Cerebellar nuclear complex (tissue), 1 donor: ENCODE data around the gene STK11.

Experiments
- DNase-seq, 2 experiments: peaks; one replicate each; lab custom pipeline; 2025; lab: John Stamatoyannopoulos, UW

Gene STK11

DNA sequence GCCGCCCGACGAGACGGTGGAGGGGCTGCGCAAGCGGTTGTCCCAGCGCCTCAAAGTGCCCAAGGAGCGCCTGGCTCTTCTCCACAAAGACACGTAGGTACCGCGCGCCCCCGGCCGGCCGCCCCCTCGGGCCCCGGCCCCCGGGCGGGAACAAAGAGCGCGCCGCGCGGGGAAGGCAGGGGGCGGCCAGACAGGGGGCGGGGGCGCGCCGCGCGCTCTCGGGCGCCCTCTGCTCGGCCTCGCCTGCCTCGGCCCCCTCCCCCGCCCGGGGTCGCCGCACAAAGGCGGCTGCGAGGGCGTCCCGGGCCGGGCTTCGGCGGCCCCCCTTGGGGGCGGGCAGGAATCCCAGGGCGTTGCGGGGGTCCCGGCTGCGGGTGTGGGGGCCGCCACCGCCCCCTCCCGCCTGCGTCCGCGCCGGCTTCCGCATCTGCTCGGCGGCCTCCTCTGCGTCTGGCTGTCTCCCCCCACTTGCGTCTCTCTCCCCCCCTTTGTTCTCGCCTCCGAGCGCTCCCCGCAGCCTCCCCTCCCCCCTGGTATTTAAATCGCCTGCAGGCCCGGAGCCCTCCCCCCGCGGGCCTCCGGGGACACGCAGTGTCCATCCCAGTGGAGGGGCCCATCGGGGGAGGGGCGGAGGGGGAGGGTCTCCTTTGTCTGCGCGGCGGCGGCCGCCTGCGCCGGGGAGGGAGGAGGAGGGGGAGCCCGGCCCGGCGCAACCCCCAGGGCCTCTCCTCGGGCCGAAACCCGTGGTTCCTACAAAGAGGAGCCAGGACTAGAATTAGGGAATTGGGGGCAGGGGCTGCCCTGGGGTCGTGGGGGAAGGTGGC is 45.1 kb downstream of the STK11 start:
- no peak for DNase-seq

DNA sequence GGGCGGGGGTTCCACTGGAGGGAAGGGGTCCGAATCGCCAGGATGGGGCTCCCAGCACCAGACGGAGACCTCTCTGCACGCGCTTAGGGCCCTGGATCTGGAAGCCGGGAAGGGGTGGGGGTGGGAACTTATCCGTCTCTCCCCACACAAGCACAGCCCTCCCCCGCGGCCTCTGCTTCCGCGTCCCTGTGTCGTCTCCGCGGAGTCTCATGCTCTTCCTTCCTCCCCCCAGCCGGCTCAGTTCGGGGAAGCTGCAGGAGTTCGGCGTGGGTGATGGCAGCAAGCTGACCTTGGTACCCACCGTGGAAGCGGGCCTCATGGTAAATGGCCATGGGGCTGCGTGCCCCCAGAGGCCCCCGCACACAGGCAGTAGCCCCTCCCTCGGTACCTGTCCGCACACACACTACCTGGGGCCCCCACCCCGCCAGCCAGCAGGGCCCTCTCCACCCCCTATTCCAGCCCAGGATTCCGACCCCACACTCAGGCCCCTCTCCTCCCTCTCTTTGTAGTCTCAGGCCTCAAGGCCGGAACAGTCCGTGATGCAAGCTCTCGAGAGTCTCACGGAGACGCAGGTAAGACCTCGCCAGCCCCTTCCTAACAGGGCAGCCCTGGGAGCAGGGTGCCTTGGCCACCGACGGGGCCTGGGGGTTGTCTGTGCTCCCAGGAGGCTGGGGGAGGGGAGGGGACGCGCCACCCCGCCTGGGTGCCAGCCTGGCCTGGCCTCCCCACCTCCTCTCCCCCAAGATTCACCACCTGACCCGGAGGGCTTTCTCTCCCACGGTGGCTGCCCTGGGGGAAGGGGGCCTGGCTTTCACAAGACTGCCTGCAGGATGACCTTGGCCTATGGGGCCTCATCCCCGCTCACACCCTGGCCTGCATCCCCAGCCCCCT is 46.0 kb downstream of the STK11 start:
- no peak for DNase-seq

DNA sequence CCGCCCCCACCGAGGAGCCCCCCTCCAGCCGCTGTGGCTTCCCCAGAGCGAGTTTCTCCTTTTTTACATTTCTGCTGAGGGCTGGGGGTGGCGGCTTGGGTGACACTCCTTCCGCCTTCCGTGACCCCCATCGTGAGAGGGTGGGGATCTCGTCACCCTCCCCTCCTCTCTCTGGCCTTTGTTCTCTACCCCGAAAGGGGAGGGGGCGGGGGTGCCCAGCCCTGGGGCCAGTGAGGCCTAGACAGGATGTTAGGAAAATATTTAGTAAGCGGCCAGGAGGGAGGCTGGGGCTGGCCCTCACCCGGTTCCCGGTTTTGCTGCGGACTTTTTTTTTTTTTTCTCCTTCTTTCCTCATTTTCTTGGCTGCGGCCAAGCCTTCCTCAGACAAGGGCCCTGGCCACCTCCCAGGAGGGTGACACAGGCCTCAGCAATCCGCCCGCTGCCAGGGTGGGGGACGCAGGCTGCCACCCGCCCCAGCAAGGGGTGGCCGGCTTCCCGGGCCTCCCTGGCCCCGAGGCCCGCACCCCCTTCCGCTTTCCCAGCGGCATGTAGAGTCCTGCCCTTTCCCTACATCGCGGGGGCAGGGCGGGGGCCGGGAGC is 46.7 kb downstream of the STK11 start:
- no peak for DNase-seq

DNA sequence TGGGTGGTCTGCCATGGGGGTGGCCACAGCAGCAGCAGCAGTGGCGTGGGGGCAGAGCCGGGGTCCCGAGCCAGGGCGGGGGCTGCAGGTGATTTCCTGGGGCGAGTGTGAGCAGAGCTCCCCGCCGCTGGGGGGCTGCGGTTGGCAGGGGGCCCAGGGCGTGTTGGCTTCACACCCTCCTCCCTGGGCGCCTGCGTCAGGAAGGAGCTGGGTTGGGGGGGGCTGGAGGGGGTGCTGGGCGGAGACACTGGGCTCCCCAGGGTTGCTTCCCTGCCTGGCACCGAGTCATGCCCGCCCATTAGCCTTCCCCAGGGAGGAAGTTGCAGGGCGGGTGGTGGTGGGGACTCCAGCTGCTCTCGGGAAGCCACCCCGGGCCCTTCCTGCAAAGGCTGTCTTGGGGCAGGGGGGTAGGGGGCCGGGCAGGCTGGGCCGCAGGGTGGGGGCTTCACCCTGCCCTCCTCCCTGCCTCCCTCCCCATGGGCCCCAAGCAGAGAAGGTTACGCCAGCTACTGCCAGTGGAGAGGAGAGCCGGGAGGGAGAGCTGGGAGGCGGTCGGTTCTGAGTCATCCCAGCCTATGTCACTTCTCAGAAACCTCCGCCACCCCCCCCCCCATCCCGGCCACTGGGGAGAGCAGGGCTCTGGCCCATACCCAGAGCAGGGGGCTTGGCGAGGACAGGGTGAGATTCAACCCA is 47.4 kb downstream of the STK11 start:
- no peak for DNase-seq

DNA sequence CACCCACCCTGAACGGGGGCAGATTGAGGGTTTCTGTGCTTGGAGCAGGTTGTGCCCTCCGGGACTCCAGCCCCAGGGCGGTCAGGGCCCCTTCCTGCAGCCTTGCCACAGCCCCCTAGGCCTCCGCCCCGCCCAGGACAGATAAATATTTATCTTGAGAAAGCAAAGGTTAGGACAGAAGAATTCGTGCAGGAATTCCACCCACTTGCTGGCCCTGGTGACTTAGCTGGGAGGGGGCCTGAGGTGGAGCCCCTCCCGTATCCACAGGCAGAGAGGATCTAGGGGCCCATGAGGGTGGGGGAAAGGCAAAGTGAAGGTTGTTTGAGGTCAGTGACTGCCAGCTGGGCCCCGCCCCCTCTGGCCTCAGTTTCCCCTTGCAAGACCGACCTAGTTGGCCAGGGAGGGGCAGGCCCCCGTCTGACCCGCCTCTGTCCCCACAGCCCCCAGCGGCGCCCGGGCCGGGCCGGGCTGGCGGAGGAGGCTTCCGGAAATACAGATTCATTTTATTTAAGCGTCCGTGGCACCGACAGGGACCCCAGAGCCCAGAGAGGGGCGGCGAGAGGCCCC is 48.0 kb downstream of the STK11 start:
- no peak for DNase-seq

DNA sequence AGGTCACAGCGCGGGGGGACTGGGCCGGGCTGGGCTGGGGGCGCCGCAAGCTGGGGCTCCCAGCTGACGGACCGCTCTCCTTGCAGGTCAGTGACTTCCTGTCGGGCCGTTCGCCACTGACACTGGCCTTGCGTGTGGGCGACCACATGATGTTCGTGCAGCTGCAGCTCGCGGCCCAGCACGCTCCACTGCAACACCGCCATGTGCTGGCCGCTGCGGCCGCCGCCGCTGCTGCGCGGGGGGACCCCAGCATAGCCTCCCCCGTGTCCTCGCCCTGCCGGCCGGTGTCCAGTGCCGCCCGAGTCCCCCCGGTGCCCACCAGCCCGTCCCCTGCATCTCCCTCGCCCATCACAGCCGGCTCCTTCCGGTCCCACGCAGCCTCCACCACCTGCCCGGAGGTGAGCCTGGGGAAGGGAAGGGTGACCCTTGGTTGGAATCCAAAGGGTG is 48.5 kb downstream of the STK11 start:
- no peak for DNase-seq

DNA sequence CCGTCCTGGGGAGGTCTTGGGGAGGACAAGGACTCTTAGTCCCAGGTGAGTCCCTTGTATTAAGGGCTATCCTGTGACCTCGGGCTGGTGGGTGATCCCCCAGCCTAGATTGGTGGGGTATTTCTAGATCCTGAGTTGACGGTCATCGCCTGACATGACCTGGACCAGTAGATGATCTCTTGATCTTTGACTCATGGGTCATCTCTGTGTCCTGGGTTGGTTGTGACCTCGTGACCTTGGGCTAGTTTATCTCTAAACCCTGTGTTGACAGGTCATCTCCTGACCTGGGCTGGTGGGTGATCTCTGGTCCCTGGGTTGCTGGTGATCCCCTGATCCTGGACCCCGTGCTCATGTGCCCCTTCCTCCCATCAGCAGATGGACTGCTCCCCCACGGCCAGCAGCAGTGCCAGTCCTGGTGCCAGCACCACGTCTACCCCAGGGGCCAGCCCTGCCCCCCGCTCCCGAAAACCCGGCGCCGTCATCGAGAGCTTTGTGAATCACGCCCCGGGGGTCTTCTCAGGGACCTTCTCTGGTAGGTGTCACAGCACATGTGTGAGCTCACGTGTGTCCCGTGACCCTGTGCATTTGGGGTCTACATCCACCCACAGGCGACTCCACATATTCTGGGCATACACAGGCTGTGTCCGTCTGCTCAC is 49.1 kb downstream of the STK11 start:
- no peak for DNase-seq

DNA sequence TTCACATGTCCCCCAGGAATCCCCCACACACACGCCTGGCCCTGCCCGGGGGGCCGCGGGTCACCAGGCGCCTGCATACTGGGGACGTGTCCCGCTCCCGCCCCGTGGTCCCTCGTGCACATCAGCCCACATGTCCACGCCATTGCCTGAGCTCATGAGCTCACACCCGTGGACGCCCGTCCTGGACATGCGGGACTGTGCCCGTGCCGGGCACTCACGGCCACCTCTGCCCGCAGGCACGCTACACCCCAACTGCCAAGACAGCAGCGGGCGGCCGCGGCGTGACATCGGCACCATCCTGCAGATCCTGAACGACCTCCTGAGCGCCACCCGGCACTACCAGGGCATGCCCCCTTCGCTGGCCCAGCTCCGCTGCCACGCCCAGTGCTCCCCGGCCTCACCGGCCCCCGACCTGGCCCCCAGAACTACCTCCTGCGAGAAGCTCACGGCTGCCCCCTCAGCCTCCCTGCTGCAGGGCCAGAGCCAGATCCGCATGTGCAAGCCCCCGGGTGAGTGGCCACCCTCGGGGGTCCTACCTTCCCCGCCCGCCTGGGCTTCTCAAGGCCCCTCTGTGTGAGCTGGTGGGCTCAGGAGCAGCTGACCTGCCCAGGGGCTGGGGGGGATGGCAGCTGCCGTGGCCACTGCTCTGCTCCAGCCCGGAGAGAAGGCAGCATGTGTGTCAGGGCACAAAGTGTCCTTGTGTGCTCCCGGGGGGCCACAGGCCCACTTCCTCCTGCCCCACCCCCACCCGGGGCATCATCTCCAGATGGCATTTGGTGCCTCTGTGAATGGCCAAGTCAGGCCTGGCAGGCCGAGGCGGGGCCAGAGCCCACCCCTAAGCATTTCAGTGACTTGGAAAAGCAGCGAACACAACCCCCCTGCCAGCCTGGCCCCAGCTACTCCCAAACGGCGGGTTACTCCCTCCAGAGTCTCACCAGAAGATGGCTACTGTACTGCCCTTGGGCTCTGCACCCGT is 49.9 kb downstream of the STK11 start:
- DNase-seq, result no peak

DNA sequence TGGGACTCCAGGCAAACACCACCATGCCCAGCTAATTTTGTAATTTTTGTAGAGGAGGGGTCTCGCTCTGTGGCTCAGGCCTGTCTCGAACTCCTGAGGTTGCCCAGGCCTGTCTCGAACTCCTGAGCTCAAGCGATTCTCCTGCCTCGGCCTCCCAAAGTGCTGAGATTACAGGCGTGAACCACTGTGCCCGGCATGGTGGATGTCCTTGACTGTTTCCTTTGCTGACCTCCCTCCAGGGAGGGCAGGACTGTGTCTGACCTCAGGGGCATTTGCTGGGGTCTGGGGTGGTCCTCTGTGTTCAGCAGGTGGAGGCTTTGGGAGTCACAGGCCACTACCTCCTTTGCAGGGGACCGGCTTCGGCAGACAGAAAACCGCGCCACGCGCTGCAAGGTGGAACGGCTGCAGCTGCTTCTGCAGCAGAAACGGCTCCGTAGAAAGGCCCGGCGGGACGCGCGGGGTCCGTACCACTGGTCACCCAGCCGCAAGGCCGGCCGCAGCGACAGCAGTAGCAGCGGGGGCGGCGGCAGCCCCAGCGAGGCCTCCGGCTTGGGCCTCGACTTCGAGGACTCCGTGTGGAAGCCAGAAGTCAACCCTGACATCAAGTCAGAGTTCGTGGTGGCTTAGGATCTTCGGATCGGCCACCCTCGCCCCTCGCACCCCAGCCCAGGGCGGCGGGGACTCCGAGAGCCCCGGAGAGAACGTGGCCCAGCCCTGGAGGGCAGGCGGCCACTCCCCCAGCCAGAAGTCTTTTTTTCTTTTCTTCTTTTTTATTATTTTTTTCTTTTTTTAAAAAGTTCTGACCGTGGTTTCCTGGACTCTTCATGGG is 51.3 kb downstream of the STK11 start:
- DNase-seq, result no peak

DNA sequence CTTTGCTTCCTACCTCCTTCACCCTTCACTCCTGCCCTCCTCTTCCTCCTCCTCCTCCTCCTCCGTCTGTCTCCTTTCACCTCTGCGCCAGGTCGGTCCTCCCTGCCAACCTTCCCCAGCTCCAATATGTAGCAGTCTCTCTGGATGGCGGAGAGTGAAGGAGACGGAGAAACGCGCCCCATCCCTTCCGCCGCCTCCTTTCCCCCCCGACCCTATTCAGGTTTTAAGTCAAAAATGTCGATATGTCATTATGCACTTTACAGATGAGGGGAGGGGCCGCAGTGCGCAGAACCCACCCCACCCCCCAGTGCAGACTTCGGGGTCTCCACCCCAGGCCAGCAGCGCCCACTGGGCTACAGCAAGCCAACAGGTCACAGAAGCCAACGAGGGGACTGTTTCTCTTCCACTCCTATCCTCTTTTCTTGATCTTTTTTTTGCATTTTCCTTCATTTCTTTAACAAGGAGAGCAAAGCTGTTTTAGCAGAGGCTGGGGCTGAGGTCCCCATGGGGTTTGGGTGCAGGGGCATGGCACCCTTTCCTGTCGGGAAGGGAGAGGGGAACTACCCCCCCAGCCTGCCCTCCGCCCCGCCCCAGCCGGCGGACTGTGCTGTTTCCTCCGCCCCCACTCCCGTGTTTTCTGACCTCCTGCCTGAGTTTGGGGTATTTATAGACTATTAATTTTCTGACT is 52.0 kb downstream of the STK11 start:
- DNase-seq, result no peak

DNA sequence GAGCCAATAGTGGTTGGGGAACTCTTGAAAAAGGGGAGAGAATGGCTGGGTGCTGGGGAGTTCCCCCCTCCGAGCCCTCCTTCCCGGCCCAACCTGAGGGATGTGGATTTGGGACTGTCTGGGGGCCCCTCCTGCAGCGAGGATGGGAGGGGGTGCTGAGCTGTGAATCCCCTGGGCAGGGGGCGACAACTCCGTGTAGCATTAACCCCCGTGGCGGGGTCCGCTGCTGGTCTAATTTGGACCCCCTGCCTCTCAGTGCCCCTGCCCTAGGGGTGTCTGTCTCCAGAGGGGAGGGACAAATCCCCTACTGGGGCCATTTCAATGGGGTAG is 52.5 kb downstream of the STK11 start:
- DNase-seq, result no peak

DNA sequence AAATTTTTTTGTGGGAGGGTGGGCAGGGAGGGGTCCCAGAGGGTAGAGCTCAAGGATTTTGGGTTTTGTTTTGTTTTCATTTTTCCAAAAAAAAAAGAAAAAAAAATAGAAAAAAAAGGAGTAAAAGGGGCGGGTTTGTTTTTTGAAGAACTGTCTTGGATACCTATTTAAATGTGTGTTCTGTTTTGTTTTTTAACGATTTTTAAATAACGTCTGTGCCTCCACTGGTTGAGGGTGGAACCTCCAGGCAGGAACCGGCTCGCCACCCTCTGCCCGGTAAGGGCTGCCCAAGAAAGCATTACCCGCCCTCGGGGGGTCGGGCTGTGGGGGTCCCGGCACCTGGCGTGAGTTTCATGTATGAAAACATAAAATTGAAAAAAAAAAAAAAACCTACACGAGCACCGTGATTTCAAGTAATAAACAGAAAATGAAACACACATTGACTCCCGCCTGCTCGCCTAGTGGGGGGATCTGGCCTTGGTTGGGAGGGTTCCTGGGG is 53.2 kb downstream of the STK11 start:
- DNase-seq, result no peak

DNA sequence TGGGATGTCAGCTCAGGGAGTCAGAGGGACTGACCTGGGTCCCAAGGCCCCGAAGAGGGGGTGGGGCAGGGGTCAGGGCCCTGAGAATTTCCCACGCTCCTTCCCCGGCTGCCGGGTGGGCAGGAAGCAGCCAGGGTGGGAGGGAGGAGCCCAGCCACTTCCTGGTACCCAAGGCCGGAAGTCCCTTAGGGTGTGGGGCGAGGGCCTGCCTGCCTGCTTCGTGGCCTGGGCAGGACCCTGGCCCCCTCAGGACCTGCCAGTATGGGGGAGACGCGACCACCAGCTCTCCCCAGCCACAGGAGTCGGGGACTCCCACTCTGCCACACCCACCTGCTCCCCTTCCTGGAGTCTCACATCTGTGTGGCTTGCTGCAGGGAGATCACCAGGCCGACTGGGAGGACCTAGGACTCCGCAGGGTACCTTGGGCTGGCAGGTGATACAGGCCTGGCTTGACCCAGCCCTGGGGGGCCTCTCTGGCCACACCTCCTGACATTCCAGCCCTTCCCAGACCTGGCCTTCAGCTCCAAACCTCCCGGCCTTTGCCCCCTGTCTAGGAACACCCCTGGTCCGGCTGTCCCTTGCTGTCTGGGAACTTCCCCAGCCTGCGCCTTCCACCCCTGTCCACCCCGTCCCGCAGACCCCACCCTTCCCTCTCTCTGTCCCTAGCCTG is 53.8 kb downstream of the STK11 start:
- DNase-seq, result no peak

DNA sequence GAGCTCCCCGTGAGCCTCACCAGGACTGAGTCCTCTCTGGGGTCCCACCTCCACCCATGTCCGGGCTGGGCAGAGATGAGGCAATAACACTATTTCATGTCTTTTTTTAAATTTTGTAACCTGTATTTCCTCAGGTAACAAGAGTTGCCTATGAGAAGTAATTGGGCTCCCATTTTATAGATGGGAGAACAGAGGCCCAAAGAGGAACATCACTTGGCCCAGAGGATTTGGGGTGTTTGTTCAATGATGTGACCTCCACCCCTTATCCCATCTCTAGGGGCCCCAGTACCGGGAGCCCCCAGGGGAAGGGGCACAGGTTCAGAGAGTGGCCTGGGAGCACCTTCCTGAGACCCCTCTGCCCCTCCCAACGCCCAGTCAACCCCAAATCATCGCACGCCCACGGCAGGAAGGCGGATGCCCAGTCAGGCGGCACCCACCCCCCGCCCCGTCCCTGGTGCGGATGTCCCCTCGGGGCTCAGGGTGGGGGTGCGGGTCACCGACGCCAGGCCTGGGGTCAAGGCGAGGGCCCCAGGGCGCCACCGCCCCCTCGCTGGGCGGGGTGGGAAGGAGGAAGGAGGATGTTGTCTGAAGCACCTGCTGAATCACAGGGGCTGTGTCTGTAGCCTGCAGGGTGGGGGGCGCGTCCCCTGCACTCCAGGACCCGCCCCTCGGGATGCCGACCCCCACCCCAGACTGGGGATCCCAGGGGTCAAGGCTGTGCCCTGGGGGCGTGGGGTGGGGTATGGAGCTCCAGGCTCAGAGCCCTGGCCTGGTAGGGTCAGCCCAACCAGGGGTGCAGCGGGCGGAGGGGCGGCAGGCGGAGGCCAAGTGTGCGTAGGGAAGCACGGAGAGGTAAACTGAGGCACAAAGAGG is 54.5 kb downstream of the STK11 start:
- DNase-seq, result no peak

DNA sequence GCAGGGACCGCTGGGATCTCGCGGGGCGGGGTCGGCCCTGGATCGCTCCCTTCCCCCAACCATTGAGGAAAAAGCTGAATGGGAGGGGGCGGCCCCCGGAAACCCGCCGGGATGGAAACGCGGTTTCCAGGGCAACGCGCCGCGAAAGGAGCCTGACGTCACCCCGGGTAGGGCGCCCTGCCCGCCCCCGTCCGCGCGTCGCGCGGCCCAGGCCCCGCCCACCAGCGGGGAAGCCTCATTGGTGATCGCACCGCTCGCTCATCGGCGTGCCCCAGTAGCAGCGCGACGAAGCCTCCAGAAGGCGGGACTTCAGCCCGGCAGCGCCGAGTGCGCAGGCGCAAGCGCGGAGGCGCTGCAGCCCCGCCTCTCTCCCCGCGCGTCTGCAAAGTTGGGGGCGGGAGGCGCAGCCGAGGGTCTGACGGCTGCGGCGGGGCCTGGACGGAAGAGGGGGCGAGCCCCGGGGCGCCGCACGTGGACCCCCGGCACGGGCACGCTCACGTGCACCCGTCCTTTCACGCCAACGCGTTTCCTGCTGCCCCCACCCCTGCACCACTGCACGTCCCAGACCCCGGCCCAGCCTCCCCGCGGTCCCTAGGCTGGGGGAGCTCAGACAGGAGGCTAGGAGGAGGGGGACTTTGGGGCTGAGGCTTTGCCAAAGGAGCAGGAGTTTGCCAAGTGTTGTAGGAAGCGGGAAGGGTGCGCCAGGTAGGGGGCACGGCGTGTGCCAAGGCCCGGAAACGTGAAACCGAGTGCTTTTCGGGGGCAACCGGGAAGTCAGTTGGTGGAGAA is 55.4 kb downstream of the STK11 start:
- DNase-seq, result peak in 1 of 2 experiments; percentile 79

DNA sequence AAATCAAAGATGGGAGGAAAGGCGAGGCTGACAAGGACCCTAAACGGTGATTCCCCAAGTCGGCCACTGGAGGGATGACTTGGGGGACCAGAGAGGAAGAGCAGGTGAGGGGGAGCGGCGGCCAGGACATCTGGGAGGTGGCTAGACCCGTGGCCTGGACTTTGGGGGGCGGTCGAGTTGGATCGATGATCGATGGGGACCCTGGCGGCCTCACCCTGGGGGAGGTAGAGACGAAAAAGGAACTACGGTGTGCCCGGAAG is 55.9 kb downstream of the STK11 start:
- no peak for DNase-seq
